GM18907 (cell line): ENCODE results near the gene ENPP6.
"Not testable (repeated sequence)": the region's sequence is repeated elsewhere in the genome, so short reads cannot be mapped to it uniquely, and the experiment has no call there.

Experiments used
- ATAC-seq: cut with Tn5 transposase; IDR thresholded peaks from one replicate; pipeline ENCODE4 v1.9.1; 2021; ENCODE audit warnings: mild to moderate bottlenecking, moderate library complexity; ENCODE audit not compliant: unreplicated experiment

The ENPP6 gene

GRCh38 chr4:184150102-184150839, 67.4 kb downstream of the ENPP6 start:
- no peak for ATAC-seq

DNA sequence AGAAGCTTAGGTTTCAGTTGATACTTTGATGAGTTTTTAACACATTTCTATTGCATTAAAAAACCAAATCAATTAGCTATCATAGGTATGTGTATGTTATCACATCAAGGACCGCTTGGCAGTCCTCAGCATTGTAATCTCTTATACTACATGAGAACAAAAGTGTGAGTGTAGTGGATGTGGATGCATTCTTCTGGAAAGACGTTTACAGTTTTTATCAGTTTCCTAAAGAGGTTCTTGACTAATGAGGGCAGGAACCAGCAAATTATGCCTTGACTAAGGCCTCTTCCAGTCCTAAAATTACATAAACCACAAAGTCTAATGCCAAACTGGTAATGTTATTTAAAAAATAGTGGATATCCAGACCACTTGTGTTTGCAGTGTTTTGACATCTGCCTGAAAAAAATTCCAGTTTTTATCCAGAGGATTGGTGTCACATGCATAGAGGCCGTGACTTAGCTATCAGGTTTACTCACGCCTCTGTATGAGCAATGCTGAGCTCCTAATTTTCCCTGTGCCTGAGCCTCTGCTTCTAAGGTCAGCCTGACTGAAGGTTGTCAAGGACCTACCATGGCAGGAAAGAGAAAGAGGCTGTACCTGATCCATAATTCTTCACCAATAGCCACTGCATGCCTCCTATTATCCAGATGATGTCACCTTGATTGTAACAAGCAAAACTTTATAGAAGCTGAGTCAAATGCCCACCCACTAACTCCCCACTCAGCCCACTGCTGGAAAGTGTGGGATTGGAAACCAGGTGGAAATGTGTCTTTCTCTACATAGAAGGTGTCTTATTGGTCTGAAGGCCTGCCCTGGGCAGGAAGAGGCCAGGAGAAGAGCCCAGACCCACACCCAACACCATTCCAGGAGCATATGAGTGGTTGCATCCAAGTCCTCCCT, 68.7 kb downstream of the ENPP6 start:
- ATAC-seq = no peak

GRCh38 chr4:184147858-184148737, 69.6 kb downstream of the ENPP6 start:
- no peak for ATAC-seq

- no peak for ATAC-seq
Observed at GRCh38 chr4:184146951-184147350, 70.7 kb downstream of the ENPP6 start.

- no peak for ATAC-seq
Observed at GRCh38 chr4:184145596-184145995, 72.1 kb downstream of the ENPP6 start.

DNA sequence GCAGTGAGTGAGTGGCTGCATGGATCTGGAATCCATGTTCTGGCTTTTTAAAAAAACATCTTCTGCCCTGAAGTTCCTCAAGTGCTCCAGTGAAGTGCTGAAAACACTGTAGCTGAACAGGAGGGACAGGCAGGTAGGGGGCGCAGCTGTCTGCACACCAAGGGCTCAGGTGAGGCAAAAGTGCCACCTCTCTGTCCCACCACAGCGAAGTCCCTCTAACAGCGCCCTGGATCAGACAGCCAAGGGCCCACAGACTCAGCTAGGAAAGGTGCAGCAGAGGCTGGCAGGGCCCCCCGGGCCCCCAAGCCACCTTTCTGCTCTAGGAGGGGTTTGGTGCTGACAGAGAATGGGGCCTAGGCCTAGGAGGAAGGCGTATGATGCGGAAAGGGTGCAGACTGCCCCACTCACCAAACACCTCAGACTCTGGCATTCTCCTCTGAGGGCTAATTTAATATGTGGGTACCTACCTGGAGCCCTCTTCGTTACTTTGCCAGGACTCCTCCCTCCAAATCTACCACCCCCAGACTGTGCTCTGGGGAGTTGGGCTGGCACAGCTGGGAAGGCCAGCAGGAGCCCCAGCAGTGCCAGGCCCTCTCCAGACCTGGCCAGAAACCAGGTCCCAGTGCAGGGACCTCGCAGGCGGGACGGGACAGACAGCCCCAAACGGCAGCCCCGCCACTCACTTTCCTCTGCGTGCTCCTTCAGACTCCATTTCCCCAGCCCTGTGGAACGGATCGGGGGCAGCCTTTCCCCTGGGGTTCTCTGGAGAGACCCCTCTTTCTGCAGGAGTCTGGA, 73.7 kb downstream of the ENPP6 start:
- no peak for ATAC-seq

DNA sequence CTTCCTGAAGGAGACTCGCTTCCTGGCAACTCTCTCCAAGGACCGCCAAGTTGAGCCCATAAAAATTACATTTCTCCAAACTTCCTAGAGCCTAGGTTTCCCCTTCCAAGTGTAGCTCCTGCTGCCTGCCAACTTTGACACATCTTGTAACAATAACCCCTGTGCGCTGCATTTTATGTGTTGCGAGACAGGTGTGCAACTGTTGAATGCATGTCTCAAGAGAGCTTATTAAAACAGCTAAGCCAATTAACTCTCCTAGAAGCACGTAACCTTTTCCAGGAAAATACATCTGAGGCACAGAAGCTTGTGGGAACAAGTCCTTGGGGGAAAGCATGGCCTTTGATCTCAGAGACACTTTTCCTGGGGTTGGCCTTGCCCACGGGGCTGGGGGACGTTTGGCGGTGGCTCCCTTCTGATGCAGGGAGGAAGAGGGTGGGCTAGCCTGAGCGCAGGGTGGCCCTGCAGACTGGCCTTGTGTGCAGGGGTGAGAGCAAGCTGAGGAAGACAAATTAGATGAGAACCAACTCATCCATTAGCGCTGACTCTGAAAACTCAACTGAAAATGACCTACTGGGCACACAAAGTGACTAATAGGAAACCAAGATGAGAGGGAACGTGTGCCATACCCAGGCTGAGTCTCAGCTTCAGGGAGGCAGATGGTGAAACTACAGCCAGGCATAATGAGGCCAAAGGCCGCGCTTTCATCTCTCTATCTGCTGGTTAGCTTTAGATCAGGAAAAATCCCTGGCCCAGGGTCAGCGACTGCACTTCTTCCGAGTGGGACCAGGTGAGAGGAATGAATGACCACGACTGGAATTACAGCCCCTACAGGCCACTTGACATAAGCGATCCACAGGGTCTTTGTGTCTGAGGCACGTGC, 75.3 kb downstream of the ENPP6 start:
- no peak for ATAC-seq

DNA sequence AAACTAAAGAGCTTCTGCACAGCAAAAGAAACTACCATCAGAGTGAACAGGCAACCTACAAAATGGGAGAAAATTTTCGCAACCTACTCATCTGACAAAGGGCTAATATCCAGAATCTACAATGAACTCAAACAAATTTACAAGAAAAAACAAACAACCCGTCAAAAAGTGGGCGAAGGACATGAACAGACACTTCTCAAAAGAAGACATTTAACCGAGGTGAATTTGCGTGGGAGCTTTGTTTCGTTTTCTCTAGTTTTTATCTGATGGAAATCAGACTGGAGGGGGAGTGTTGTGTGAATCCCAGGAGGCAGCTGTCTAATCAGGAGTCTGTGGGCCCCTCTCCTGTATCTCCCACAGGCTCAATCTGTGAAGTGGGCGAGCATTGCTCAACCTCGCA, 76.8 kb downstream of the ENPP6 start:
- not testable (repeated sequence) for ATAC-seq

- ATAC-seq = no peak
Observed at GRCh38 chr4:184136525-184136924, 81.1 kb downstream of the ENPP6 start.

DNA sequence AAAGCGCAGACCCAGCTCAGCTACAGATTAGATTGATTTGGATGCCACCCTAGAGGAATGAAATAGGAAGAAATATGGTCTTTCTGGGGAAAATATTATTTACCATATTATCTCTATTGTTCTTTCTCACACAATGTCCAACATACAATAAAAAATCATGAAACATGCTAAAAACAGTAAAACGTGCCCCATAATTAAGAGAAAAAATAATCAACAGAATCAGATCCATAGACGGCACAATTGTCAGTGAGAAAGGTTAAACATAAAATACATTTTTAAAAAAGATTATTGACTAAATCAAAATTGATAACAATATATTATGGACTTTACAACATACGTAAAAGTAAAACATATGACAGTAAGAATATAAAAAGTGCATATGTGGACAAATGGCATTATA, 90.9 kb downstream of the ENPP6 start:
- ATAC-seq = no peak

DNA sequence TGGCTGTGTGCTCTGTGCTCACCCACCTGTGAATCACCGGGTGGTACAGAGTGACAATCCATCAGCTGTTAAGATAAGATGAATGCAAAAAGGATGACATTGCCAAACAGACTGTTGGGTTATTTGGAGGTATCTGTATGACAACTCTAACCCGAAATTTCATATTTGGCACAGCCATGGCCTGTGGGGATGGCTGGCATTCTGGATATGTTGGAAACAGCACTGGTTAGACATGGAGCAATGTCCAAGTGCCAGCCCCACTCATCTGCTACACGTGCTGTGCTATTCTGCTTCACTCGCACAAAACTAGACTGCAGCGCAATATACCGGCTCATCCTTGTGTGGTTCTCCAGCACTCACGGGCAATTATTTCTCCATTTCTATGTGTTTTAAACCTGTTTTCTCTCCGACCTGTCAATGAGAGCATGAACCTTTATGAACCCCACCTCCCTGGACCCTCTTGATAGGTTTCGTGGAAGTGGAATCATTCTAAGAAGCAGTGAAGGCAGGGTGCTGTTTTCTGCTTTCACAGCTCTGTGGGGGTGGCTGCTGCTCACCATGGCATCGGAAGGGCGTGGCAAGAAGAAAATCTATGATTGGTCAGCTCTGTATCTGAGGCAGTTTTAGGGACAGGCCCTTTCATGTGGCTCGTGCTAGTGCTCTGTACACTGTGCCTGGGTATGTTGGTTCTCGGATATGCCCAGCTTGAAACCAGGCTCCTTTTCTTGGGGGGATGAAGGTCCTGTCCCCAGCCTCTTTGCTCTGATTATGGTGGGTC, 94.9 kb downstream of the ENPP6 start:
- ATAC-seq = no peak

GRCh38 chr4:184120549-184121127, 97.0 kb downstream of the ENPP6 start:
- no peak for ATAC-seq

DNA sequence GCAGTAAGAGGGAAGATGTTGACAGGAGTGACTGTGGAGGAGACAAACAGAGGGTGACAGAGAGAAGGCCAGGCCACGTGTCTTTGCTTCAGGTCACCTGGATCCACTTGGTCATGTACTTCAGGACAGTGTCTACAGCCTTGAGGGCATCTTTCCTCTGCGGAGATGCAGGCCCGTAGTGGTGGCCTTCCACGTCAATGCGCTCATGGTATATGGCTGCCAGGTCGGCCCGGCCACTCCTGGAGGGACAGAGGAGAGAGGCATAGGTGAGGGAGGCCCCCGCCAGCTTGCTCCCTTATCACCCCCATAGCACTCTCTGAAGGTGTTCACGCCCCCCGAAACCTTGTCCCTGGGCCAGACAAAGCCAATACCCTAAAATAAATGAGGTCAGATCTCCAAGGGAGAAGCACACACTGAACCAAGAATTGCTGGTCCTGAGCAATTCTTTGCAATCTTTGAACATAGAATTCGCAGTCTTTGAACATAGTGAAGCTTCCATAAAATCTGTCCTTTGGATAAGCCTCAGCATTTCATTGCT, 99.9 kb downstream of the ENPP6 start:
- no peak for ATAC-seq

GRCh38 chr4:184115399-184115798, 102.3 kb downstream of the ENPP6 start:
- ATAC-seq = no peak

DNA sequence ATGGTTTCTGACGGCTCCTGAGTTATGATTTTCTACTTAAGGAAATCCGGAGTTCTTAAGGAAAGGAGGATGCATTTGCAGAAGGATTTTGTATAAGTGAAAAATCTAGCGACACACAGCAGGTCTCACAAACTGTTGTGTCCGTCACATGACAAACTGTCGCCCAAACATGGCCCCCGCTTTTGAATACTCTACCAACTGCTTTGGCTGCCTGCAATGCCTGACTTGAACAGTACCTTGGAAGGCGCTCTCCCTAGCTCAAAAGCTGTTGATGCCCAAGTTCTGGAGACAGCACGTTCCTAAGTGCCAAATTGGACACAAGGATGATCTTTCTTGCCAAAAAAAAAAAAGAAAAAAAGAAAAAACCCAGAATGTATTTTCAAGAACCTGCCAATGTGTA, 103.2 kb downstream of the ENPP6 start:
- no peak for ATAC-seq

DNA sequence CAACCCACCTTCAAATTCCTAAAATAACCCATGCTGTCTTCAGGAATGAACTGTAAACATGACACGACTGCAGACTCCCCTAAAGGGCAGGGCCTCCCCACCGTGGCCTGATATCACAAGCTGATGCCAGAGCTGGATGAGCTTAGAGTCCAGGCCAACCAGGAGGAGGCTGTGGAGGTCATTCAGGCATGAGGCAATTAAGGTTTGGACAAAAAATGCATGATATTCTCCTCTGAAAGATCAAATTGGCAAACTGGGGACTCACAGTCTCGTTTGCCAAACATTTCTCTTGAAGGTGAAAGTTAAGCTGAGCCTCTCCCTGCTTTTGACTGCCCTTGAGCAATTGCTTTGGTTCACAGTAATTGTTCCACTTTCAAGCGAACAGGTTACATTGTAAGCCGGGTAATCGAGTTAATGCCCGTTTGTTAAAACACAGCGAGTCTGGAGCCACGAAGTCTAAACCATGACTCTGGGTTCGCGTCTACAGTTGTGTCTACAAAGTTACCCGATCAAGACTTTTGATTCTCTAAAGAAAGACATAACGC, 105.6 kb downstream of the ENPP6 start:
- no peak for ATAC-seq

- no peak for ATAC-seq
Observed at GRCh38 chr4:184111233-184111832, 106.3 kb downstream of the ENPP6 start.
